K562 (cell line): ENCODE results near the gene LBH. TPM values are rescaled to one million over a fixed set of nuclear protein-coding genes. Genes with fewer than 3 reads are reported as not detected.

Experiments
- ATAC-seq: fragments of 200-7000 bp; cut with Tn5 transposase; 3 replicates; pipeline ENCODE4 v1.9.1; 2020; ENCODE audit warnings: moderate library complexity
- BruUV-seq: library from RNA; stranded (reverse); fragments of 400-500 nt; replicated peaks from 2 replicates; lab custom pipeline; 2021; lab: Mats Ljungman, UMichigan
- CTCF ChIA-PET: fragments of 300-600 bp; formaldehyde crosslinking; extraction: SDS; loops from one replicate; lab custom pipeline; 2021; ENCODE audit warnings: low intra/inter-chr PET ratio; lab: Yijun Ruan, JAX
- POLR2A ChIA-PET: fragments of 300-600, 350-650 bp; sonication (Branson Sonifier 250); formaldehyde crosslinking; extraction: SDS; loops from one replicate; lab custom pipeline; 2021; ENCODE audit warnings: antibody characterized with exemption, inconsistent platforms; lab: Yijun Ruan, JAX
- DNase-seq, 4 experiments: peaks; one replicate each; pipeline versions ENCODE4 v3.0.0 to v3.0.0-alpha.2; 2011 to 2018; ENCODE audit warnings: low spot score in 3 of 4, mixed read lengths in 3 of 4; ENCODE audit errors: extremely low read depth in 1 of 4
- FAIRE-seq: peaks from 2 replicates; lab custom pipeline; 2011; peaks lifted over from hg19 to GRCh38; lab: Jason Lieb, UNC
- H2AFZ ChIP-seq: 2 replicates; pipeline ENCODE4 v1.6.0; 2011; ENCODE audit warnings: low read depth, low read length, control low read depth, inconsistent platforms
- H3K27ac ChIP-seq: fragments of 200-600 bp; 3 replicates; pipeline ENCODE4 v1.8.0; 2011; ENCODE audit warnings: low read depth, mild to moderate bottlenecking, control low read depth, inconsistent platforms, low read length, moderate library complexity, mixed read lengths; ENCODE audit errors: extremely low read depth
- H3K27me3 ChIP-seq, 2 experiments: fragments of 300-600 bp in 1 of 2; 2 replicates in 1 of 2; 3 replicates in 1 of 2; pipeline versions ENCODE4 v1.6.0 to v1.8.0; 2011; ENCODE audit warnings: inconsistent platforms in 2 of 2, low read length in 2 of 2, mild to moderate bottlenecking in 1 of 2, mixed read lengths in 1 of 2, moderate library complexity in 1 of 2; ENCODE audit not compliant: control insufficient read depth in 2 of 2, insufficient read depth in 2 of 2
- H3K36me3 ChIP-seq: fragments of 300-600 bp; 3 replicates; pipeline ENCODE4 v1.8.0; 2011; ENCODE audit warnings: mild to moderate bottlenecking, low read length, inconsistent platforms; ENCODE audit not compliant: control insufficient read depth, insufficient read depth
- H3K4me1 ChIP-seq, 2 experiments: fragments of 200-600 bp in 1 of 2; replicated peaks in 1 of 2; 2 replicates in 1 of 2; 3 replicates in 1 of 2; pipeline versions ENCODE4 v1.5.1 to v1.8.0; 2011; ENCODE audit warnings: inconsistent platforms in 2 of 2, low read length in 2 of 2, mild to moderate bottlenecking in 1 of 2, mixed read lengths in 1 of 2, moderate library complexity in 1 of 2; ENCODE audit not compliant: control insufficient read depth in 2 of 2, insufficient read depth in 2 of 2
- H3K4me2 ChIP-seq: 2 replicates; pipeline ENCODE4 v1.6.1; 2011; ENCODE audit warnings: low read length, control low read depth, inconsistent platforms, mixed read lengths; ENCODE audit not compliant: insufficient read depth
- H3K4me3 ChIP-seq: fragments of 200-600 bp; sonication (generic), shearing (Covaris generic); 2 replicates; pipeline ENCODE4 v1.5.1; 2016; ENCODE audit warnings: control low read depth, inconsistent platforms
- H3K79me2 ChIP-seq: fragments of 200-600 bp; 3 replicates; pipeline ENCODE4 v1.8.0; 2011; ENCODE audit warnings: low read length, inconsistent platforms; ENCODE audit not compliant: control insufficient read depth, insufficient read depth
- H3K9ac ChIP-seq, 2 experiments: 2 replicates each; pipeline versions ENCODE4 v1.6.0 to v1.6.1; 2011; ENCODE audit warnings: low read depth in 2 of 2, low read length in 2 of 2, control low read depth in 1 of 2, inconsistent platforms in 1 of 2, mild to moderate bottlenecking in 1 of 2, mixed read lengths in 1 of 2; ENCODE audit not compliant: insufficient read depth in 1 of 2
- H3K9me1 ChIP-seq: one replicate; pipeline ENCODE4 v1.6.0; 2011; ENCODE audit warnings: inconsistent platforms, mild to moderate bottlenecking, low read length, moderate library complexity; ENCODE audit not compliant: control insufficient read depth, insufficient read depth
- H3K9me3 ChIP-seq: replicated peaks from 2 replicates; pipeline ENCODE4 v1.5.1; 2011; ENCODE audit warnings: low read depth, low read length, inconsistent platforms; ENCODE audit not compliant: control insufficient read depth, insufficient read depth
- H4K20me1 ChIP-seq: replicated peaks from 2 replicates; pipeline ENCODE4 v1.6.1; 2011; ENCODE audit warnings: low read length, inconsistent platforms, mixed read lengths; ENCODE audit not compliant: control insufficient read depth, insufficient read depth
- BMI1 ChIP-seq: fragments of 150-350 bp; IDR thresholded peaks from 2 replicates; pipeline ENCODE4 v1.6.1; 2014; ENCODE audit warnings: low read length
- CEBPB ChIP-seq: fragments of 450-650 bp; IDR thresholded peaks from 2 replicates; pipeline ENCODE4 v1.6.1; 2016; ENCODE audit warnings: missing genetic modification characterization, missing compliant biosample characterization
- DIDO1 ChIP-seq: fragments of 450-650 bp; IDR thresholded peaks from 2 replicates; pipeline ENCODE4 v1.6.1; 2016; ENCODE audit warnings: low read depth, missing biosample characterization, missing genetic modification characterization
- ZBTB7A ChIP-seq: IDR thresholded peaks from 2 replicates; pipeline ENCODE4 v1.6.1; 2011; ENCODE audit warnings: low read depth, mild to moderate bottlenecking, low read length, moderate library complexity, borderline replicate concordance; ENCODE audit not compliant: control insufficient read depth
- ZFP1 ChIP-seq: fragments of 450-650 bp; formaldehyde crosslinking; IDR thresholded peaks from 2 replicates; pipeline ENCODE4 v1.4.0; 2020; ENCODE audit warnings: mild to moderate bottlenecking, mixed read lengths
- WGBS: fragments of 100-300 bp; shearing (Covaris generic); methylation state at CpG from one replicate; pipeline ENCODE4 v1.1.6; 2016; ENCODE audit warnings: low coverage, mixed read lengths; ENCODE audit not compliant: insufficient coverage; ENCODE audit errors: missing lambda C conversion rate; 5-methylcytosine and 5-hydroxymethylcytosine counted together
- in situ Hi-C: fragments of 300-500 bp; cut with MboI; formaldehyde crosslinking; loops from 4 replicates; pipeline ENCODE4 v1.15.0; 2018; ENCODE audit warnings: inconsistent platforms, mixed read lengths
- intact Hi-C: fragments of 100-400 bp; cut with micrococcal nuclease; formaldehyde crosslinking; loops from 2 replicates; pipeline ENCODE4 v1.14.2; 2022
- polyA plus RNA-seq, 8 experiments: library from polyadenylated mRNA; depleted of rRNA in 4 of 8; stranded (reverse) in 5 of 8; unstranded in 3 of 8; fragments of >200 nt; fragmentation: Nextera tagmentation in 2 of 8; fragmentation: Illumina TruSeq in 1 of 8; extraction: Ambion mirVana in 2 of 8; extraction: Trizol in 1 of 8; gene quantifications; 2 replicates each; pipeline versions ENCODE4 v1.2.1 to v1.2.3, GENCODE V29; 2011 to 2014; ENCODE audit warnings: inconsistent platforms in 1 of 8, missing spikeins in 1 of 8
- total RNA-seq, 7 experiments: library from RNA; depleted of rRNA in 6 of 7; stranded (reverse); fragments of >200 nt in 6 of 7; fragmentation: Illumina TruSeq in 2 of 7; extraction: Trizol in 2 of 7; gene quantifications; 2 replicates each; pipeline versions ENCODE4 v1.2.1 to v1.2.3, GENCODE V29; 2011 to 2021; ENCODE audit warnings: low replicate concordance in 1 of 7
- TF ChIP-seq, protein P1 (sequence below): sonication (generic); formaldehyde crosslinking; IDR thresholded peaks from 2 replicates; pipeline ENCODE4 v1.5.0; 2020; ENCODE audit warnings: missing genetic modification reagents

LBH gene
- total and polyA plus RNA-seq, 9 of the 15 experiments (the other 6 are each of a cell fraction or from before 2014, with no cell fraction given), result 3.1 to 13.4 (median 7.4) TPM

- H3K79me2 ChIP-seq, result no peaks in the 10 kb centered on the region
- H3K4me2 ChIP-seq, result no peak overlapping the region
- WGBS, result 59% methylated on average over 4 of the region's 4 CpGs
- ChIA-PET POLR2A (no interaction called here), CTCF (interaction anchor here (0.7 kb wide), 1 partner anchor 10 kb away, joined by 3 read pairs; no protein-coding TSS in a partner anchor)
- no peak overlapping the region for H3K9ac ChIP-seq
- no peaks in the 10 kb centered on the region for H3K36me3 ChIP-seq
- H3K4me1 ChIP-seq, result peaks cover 4 to 26% of the 10 kb centered on the region in 2 experiments; a peak in 4 of 5 replicates
- H3K27ac ChIP-seq, result no peak overlapping the region
- in situ Hi-C loops (no loop called here), intact Hi-C loops (no loop called here)
- H3K9me3 ChIP-seq, result no peaks in the 10 kb centered on the region
- H3K9me1 ChIP-seq, result peaks cover 2% of the 10 kb centered on the region
- no peak for TF ChIP-seq CEBPB (tag)
- TF ChIP-seq ZBTB7A, result no peak
- TF ChIP-seq ZFP1 (CRISPR knock-in tag), result no peak
- no peak for TF ChIP-seq BMI1
- TF ChIP-seq, protein P1, sequence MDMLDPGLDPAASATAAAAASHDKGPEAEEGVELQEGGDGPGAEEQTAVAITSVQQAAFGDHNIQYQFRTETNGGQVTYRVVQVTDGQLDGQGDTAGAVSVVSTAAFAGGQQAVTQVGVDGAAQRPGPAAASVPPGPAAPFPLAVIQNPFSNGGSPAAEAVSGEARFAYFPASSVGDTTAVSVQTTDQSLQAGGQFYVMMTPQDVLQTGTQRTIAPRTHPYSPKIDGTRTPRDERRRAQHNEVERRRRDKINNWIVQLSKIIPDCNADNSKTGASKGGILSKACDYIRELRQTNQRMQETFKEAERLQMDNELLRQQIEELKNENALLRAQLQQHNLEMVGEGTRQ, result no peak
- TF ChIP-seq DIDO1 (tag), result no peak
- no peak for FAIRE-seq
- no peak overlapping the region for H2AFZ ChIP-seq
- H4K20me1 ChIP-seq, result no peaks in the 10 kb centered on the region
- no peaks in the 10 kb centered on the region; a peak in 1 of 5 replicates for H3K27me3 ChIP-seq
- no peak for DNase-seq
- no peak for ATAC-seq
- no peak overlapping the region for H3K4me3 ChIP-seq
- no TSS peak for BruUV-seq
Measured at GRCh38 chr2:30306522-30306921, 75.2 kb downstream of the LBH start.
